Upper lobe of right lung (tissue), 1 donor: ENCODE data around the gene OR8S1. TPM values are rescaled to one million over a fixed set of nuclear protein-coding genes. Genes with fewer than 3 reads are reported as not detected.

Experiments used
- ATAC-seq: fragments of 200-7000 bp; cut with Tn5 transposase; one replicate; pipeline ENCODE4 v1.9.1; 2020; ENCODE audit warnings: mild to moderate bottlenecking, moderate library complexity
- DNase-seq: peaks from one replicate; pipeline ENCODE4 v3.0.0-alpha.2; 2020
- H3K27ac ChIP-seq: fragments of 200-600 bp; one replicate; pipeline ENCODE4 v1.8.0; 2022
- H3K27me3 ChIP-seq: fragments of 200-600 bp; one replicate; pipeline ENCODE4 v1.8.0; 2022; ENCODE audit warnings: mild to moderate bottlenecking
- H3K36me3 ChIP-seq: fragments of 200-600 bp; one replicate; pipeline ENCODE4 v1.8.0; 2022
- H3K4me1 ChIP-seq: fragments of 200-600 bp; one replicate; pipeline ENCODE4 v1.8.0; 2022
- H3K4me3 ChIP-seq: fragments of 200-600 bp; one replicate; pipeline ENCODE4 v1.8.0; 2022; ENCODE audit warnings: mild to moderate bottlenecking
- H3K9me3 ChIP-seq: fragments of 200-600 bp; one replicate; pipeline ENCODE4 v1.8.0; 2022
- intact Hi-C: fragments of 100-400 bp; cut with DNase I; formaldehyde crosslinking; loops from one replicate; pipeline ENCODE4 v1.11.0; 2022
- total RNA-seq: library from RNA; stranded (reverse); fragmentation: NEBNext Ultra II Directional; extraction: Animal tissue kit (Norgen Biotek cat#: 25700); gene quantifications from one replicate; pipeline ENCODE4 v1.2.1, GENCODE V29; 2021
- TF ChIP-seq, protein P1 (sequence below): fragments of 200-600 bp; IDR thresholded peaks from one replicate; pipeline ENCODE4 v1.8.0; 2022; ENCODE audit warnings: antibody characterized with exemption
- donor health status: DM: no; HTN: yes; CAD: no; lungs with severe emphysema.

OR8S1 gene
- total RNA-seq, 1 donor from 2014 or later = not detected

DNA sequence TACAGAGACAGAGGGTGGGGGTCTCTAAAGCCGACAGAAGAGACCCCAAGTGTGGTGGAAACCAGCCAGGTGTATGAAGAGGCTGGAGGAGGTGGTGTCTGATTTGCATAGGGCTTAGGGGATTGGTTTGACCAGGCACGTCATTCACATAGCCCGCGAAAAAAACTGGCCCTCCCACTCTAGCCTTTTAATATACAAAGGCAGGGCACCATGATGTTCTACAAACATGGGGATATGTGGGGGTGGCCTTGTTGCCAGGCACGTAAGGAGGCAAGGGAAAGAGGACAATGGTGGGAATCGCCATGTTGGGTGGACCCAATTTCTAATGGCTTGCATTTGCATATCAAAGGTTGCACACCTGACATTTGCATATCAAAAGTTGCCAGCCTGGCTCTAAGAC, 31.2 kb downstream of the OR8S1 start:
- no peak overlapping the region for H3K27ac ChIP-seq
- intact Hi-C loops = no loop called here
- H3K4me3 ChIP-seq = no peak overlapping the region
- ATAC-seq (no peak), DNase-seq (no peak)
- TF ChIP-seq, protein P1, sequence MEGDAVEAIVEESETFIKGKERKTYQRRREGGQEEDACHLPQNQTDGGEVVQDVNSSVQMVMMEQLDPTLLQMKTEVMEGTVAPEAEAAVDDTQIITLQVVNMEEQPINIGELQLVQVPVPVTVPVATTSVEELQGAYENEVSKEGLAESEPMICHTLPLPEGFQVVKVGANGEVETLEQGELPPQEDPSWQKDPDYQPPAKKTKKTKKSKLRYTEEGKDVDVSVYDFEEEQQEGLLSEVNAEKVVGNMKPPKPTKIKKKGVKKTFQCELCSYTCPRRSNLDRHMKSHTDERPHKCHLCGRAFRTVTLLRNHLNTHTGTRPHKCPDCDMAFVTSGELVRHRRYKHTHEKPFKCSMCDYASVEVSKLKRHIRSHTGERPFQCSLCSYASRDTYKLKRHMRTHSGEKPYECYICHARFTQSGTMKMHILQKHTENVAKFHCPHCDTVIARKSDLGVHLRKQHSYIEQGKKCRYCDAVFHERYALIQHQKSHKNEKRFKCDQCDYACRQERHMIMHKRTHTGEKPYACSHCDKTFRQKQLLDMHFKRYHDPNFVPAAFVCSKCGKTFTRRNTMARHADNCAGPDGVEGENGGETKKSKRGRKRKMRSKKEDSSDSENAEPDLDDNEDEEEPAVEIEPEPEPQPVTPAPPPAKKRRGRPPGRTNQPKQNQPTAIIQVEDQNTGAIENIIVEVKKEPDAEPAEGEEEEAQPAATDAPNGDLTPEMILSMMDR = no peak
- H3K36me3 ChIP-seq = no peaks in the 10 kb centered on the region
- H3K9me3 ChIP-seq = no peaks in the 10 kb centered on the region
- H3K4me1 ChIP-seq = no peaks in the 10 kb centered on the region
- H3K27me3 ChIP-seq = no peaks in the 10 kb centered on the region

DNA sequence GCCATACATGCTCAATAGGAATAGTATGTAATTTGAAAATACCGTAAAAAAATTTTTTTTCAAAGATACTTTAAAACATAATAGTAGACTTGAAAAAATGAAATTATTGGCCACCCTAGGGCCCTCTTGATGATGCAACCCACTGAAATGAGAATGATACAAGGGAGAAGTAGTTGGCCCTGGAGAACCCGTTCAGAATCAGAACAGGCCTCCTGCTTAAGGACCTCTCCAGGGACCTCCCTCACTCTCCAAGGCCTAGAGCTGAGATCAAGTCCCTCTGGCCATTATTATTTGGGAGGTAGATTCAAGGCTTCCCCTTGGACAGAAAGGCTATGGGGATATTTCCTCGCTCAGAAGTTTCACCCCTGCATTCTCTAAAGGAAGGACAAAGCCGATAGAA, 32.5 kb downstream of the OR8S1 start:
- ATAC-seq (no peak), DNase-seq (no peak)
- intact Hi-C loops = no loop called here
- Histone ChIP-seq H3K36me3 (no peaks in the 10 kb centered on the region), H3K27ac (no peak overlapping the region), H3K4me1 (no peaks in the 10 kb centered on the region), H3K27me3 (no peaks in the 10 kb centered on the region), H3K9me3 (no peaks in the 10 kb centered on the region), H3K4me3 (no peak overlapping the region)
- TF ChIP-seq, protein P1 = no peak

DNA sequence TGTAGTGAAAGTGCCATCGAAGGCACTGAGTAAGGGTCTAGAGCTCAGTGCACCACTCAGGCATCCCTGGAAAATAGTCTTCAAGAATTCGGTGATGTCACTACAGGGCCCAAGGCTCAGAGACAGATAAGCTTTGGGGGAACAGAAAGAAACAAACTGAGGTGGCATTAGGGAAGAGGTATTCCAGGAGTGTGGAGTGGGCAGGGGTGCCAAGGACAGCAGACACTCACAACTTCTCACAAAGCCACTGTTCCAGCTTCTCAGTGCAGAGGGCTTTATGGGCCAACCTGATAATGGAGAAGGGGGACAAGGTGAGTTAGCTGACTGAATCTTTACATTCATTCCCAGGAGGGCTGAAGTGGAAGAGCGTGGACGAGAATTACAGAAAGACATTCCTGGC, 42.3 kb downstream of the OR8S1 start:
- ATAC-seq (no peak), DNase-seq (no peak)
- H3K36me3 ChIP-seq = no peaks in the 10 kb centered on the region
- H3K4me1 ChIP-seq = no peaks in the 10 kb centered on the region
- no peak overlapping the region for H3K27ac ChIP-seq
- TF ChIP-seq, protein P1 = no peak
- H3K4me3 ChIP-seq = no peak overlapping the region
- no peaks in the 10 kb centered on the region for H3K27me3 ChIP-seq
- no peaks in the 10 kb centered on the region for H3K9me3 ChIP-seq
- intact Hi-C loops = no loop called here

DNA sequence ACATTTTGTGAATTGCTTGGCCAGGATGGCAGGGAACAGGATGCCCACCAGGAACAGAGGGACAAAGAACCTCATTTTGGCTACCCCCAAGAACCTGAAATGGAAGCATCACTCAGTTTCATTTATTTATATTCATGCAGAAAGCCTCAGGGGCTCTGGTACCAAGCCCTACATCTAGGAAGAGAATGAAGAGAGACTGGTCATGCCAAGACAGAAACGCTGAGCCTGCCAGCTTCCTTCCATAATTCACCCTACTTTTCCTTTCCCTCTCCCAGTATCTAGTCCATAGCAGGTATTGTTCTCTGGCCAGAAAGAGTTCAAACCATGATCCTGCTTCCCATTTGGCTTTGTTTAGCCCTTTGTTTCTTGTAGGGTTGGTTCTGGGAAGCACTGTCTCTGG, 44.5 kb downstream of the OR8S1 start, which contains the start of gene LALBA:
Gene LALBA (minus strand): TSS at position 101 of the 400 bp plus-strand sequence. CDS start 26 bp downstream, at position 75.
- DNase-seq (no peak), ATAC-seq (no peak)
- H3K27me3 ChIP-seq = no peaks in the 10 kb centered on the region
- H3K9me3 ChIP-seq = no peaks in the 10 kb centered on the region
- H3K36me3 ChIP-seq = no peaks in the 10 kb centered on the region
- H3K4me1 ChIP-seq = no peaks in the 10 kb centered on the region
- TF ChIP-seq, protein P1 = no peak
- H3K4me3 ChIP-seq = no peak within 1 kb of the TSS
- no peak within 1 kb of the TSS for H3K27ac ChIP-seq
- intact Hi-C loops = no loop called here

DNA sequence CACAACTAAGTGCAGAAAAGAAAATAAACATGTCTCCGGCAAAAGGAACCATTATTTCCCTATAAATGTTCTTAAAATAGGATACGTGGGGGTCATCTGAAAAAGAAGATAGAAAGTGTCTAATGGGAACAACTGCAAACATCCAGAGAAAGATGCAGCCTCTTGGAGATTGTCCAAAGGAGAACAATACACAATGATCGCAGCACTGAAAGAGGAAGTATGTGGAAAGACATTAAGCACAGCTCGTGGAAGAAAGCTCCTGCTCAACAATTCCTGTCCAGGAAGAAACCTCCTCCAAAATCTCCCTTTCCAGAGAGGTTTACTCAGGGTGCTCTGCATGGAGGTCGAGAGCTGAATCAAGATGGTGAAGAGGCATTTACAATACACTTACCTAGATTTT, 46.9 kb downstream of the OR8S1 start:
- no peak for ATAC-seq
- Histone ChIP-seq H3K4me1 (no peaks in the 10 kb centered on the region), H3K27me3 (no peaks in the 10 kb centered on the region), H3K4me3 (no peak overlapping the region), H3K36me3 (no peaks in the 10 kb centered on the region), H3K27ac (no peak overlapping the region), H3K9me3 (no peaks in the 10 kb centered on the region)
- TF ChIP-seq, protein P1 = no peak
- DNase-seq = no peak
- intact Hi-C loops = no loop called here

Other genes starting within 250 kb of the OR8S1 start
- 30.9 TPM for gene ZNF641, start 174.7 kb upstream of the OR8S1 start, total RNA-seq
- 0.43 TPM for gene ANP32D, start 53.1 kb upstream of the OR8S1 start, total RNA-seq
- gene C12orf54, start 43.1 kb upstream of the OR8S1 start, total RNA-seq = not detected
- not detected for gene LALBA, start 44.4 kb downstream of the OR8S1 start, total RNA-seq
- 24.7 TPM for gene KANSL2, start 156.6 kb downstream of the OR8S1 start, total RNA-seq
- 31.2 TPM for gene CCNT1, start 191.1 kb downstream of the OR8S1 start, total RNA-seq